HEK293 (cell line): ENCODE data around the gene AP3D1.

Experiments used
- HOXA7 ChIP-seq: sonication (generic); formaldehyde crosslinking; IDR thresholded peaks from 2 replicates; pipeline ENCODE4 v1.8.1; 2022; ENCODE audit warnings: missing genetic modification reagents, borderline replicate concordance
- KLF1 ChIP-seq: fragments of 450-650 bp; formaldehyde crosslinking; IDR thresholded peaks from 2 replicates; pipeline ENCODE4 v1.5.1; 2016; ENCODE audit warnings: missing biosample characterization, missing genetic modification characterization
- REST ChIP-seq: fragments of 450-650 bp; formaldehyde crosslinking; IDR thresholded peaks from 2 replicates; pipeline ENCODE4 v1.5.1; 2016; ENCODE audit warnings: missing biosample characterization, missing genetic modification characterization
- TRIM28 ChIP-seq: IDR thresholded peaks from 2 replicates; pipeline ENCODE4 v1.6.1; 2011; ENCODE audit warnings: low read length, control low read depth, borderline replicate concordance
- ZBTB20 ChIP-seq: fragments of 450-650 bp; formaldehyde crosslinking; IDR thresholded peaks from 2 replicates; pipeline ENCODE4 v1.5.1; 2016; ENCODE audit warnings: missing biosample characterization, missing genetic modification characterization
- ZFP41 ChIP-seq: fragments of 450-650 bp; formaldehyde crosslinking; IDR thresholded peaks from 2 replicates; pipeline ENCODE4 v1.5.1; 2016; ENCODE audit warnings: missing biosample characterization, missing genetic modification characterization, borderline replicate concordance
- ZNF140 ChIP-seq: fragments of 450-650 bp; formaldehyde crosslinking; IDR thresholded peaks from 2 replicates; pipeline ENCODE4 v1.5.1; 2016; ENCODE audit warnings: missing biosample characterization, missing genetic modification characterization
- ZNF146 ChIP-seq: fragments of 450-650 bp; formaldehyde crosslinking; IDR thresholded peaks from 2 replicates; pipeline ENCODE4 v1.5.1; 2016; ENCODE audit warnings: missing biosample characterization, missing genetic modification characterization
- ZNF280C ChIP-seq: fragments of 450-650 bp; formaldehyde crosslinking; IDR thresholded peaks from 2 replicates; pipeline ENCODE4 v1.5.1; 2016; ENCODE audit warnings: missing biosample characterization, missing genetic modification characterization
- TF ChIP-seq, protein P1 (sequence below): fragments of 450-650 bp; formaldehyde crosslinking; IDR thresholded peaks from 2 replicates; pipeline ENCODE4 v1.5.1; 2016; ENCODE audit warnings: missing biosample characterization, missing genetic modification characterization
- TF ChIP-seq, protein P2 (sequence below): sonication (generic); formaldehyde crosslinking; IDR thresholded peaks from 2 replicates; pipeline ENCODE4 v1.8.1; 2022; ENCODE audit warnings: mild to moderate bottlenecking, moderate library complexity, missing genetic modification reagents
- TF ChIP-seq, protein P3 (sequence below): fragments of 450-650 bp; formaldehyde crosslinking; optimal IDR thresholded peaks from 2 replicates; pipeline ENCODE3; 2016; ENCODE audit warnings: missing biosample characterization, mild to moderate bottlenecking, missing genetic modification characterization

DNA sequence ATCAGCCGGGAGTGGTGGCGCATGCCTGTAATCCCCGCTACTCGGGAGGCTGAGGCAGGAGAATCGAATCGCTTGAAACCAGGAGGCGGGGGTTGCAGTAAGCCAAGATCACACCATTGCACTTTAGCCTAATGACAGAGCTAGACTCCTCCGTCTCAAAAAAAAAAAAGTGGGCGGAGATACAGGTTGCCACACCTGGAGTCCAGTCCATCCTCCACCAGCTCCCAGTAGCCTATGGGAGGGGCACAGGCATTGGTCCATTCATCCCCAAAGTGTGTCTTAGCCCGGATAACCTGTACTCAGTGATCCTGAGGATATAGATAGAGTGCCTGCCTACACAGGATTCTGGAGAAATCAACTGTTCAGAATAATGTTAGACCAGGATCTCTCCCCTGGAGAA, 9.0 kb upstream of the AP3D1 start:
- TF ChIP-seq, protein P1, sequence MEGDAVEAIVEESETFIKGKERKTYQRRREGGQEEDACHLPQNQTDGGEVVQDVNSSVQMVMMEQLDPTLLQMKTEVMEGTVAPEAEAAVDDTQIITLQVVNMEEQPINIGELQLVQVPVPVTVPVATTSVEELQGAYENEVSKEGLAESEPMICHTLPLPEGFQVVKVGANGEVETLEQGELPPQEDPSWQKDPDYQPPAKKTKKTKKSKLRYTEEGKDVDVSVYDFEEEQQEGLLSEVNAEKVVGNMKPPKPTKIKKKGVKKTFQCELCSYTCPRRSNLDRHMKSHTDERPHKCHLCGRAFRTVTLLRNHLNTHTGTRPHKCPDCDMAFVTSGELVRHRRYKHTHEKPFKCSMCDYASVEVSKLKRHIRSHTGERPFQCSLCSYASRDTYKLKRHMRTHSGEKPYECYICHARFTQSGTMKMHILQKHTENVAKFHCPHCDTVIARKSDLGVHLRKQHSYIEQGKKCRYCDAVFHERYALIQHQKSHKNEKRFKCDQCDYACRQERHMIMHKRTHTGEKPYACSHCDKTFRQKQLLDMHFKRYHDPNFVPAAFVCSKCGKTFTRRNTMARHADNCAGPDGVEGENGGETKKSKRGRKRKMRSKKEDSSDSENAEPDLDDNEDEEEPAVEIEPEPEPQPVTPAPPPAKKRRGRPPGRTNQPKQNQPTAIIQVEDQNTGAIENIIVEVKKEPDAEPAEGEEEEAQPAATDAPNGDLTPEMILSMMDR (tag by site-specific recombination): no peak
- TF ChIP-seq, protein P2, sequence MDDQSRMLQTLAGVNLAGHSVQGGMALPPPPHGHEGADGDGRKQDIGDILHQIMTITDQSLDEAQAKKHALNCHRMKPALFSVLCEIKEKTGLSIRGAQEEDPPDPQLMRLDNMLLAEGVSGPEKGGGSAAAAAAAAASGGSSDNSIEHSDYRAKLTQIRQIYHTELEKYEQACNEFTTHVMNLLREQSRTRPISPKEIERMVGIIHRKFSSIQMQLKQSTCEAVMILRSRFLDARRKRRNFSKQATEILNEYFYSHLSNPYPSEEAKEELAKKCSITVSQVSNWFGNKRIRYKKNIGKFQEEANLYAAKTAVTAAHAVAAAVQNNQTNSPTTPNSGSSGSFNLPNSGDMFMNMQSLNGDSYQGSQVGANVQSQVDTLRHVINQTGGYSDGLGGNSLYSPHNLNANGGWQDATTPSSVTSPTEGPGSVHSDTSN (CRISPR knock-in tag): no peak
- TF ChIP-seq ZNF280C (tag by site-specific recombination): no peak
- no peak for TF ChIP-seq ZNF146 (tag by site-specific recombination)
- TF ChIP-seq HOXA7 (CRISPR knock-in tag): no peak
- TF ChIP-seq TRIM28: no peak
- TF ChIP-seq REST: no peak
- no peak for TF ChIP-seq ZNF140 (tag by site-specific recombination)
- TF ChIP-seq ZFP41 (tag by site-specific recombination): no peak
- TF ChIP-seq ZBTB20 (tag by site-specific recombination): no peak
- TF ChIP-seq, protein P3, sequence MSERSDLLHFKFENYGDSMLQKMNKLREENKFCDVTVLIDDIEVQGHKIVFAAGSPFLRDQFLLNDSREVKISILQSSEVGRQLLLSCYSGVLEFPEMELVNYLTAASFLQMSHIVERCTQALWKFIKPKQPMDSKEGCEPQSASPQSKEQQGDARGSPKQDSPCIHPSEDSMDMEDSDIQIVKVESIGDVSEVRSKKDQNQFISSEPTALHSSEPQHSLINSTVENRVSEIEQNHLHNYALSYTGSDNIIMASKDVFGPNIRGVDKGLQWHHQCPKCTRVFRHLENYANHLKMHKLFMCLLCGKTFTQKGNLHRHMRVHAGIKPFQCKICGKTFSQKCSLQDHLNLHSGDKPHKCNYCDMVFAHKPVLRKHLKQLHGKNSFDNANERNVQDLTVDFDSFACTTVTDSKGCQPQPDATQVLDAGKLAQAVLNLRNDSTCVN (tag by site-specific recombination): no peak
- no peak for TF ChIP-seq KLF1 (tag by site-specific recombination)
